Astrocyte (in vitro differentiated cells and primary cell): ENCODE results near the gene PSG1. TPM values are rescaled to one million over a fixed set of nuclear protein-coding genes. Genes with fewer than 3 reads are reported as not detected.
A peak's percentile ranks its signal among the peaks of the same experiment; 100 is the strongest.
"Not testable (repeated sequence)": the region's sequence is repeated elsewhere in the genome, so short reads cannot be mapped to it uniquely, and the experiment has no call there.

Experiments
- DNase-seq: peaks from one replicate; pipeline ENCODE4 v3.0.0-alpha.2; 2010; ENCODE audit warnings: low read depth
- FAIRE-seq: peaks from 2 replicates; lab custom pipeline; 2011; peaks lifted over from hg19 to GRCh38; lab: Jason Lieb, UNC
- H2AFZ ChIP-seq: 2 replicates; pipeline ENCODE4 v1.6.0; 2012; ENCODE audit warnings: low read depth, low read length, inconsistent platforms
- H3K27ac ChIP-seq: 2 replicates; pipeline ENCODE4 v1.5.1; 2011; ENCODE audit warnings: low read depth, low read length, inconsistent platforms
- H3K27me3 ChIP-seq: 2 replicates; pipeline ENCODE4 v1.6.0; 2011; ENCODE audit warnings: low read length, inconsistent platforms; ENCODE audit not compliant: insufficient read depth
- H3K36me3 ChIP-seq: 2 replicates; pipeline ENCODE4 v1.5.1; 2011; ENCODE audit warnings: low read length, inconsistent platforms; ENCODE audit not compliant: insufficient read depth
- H3K4me1 ChIP-seq: 2 replicates; pipeline ENCODE4 v1.5.1; 2011; ENCODE audit warnings: low read length, inconsistent platforms; ENCODE audit not compliant: insufficient read depth
- H3K4me2 ChIP-seq: 2 replicates; pipeline ENCODE4 v1.6.0; 2012; ENCODE audit warnings: low read length, inconsistent platforms
- H3K4me3 ChIP-seq: 2 replicates; pipeline ENCODE4 v1.5.1; 2011; ENCODE audit warnings: low read depth, mild to moderate bottlenecking, low read length, inconsistent platforms; ENCODE audit not compliant: insufficient read depth
- H3K79me2 ChIP-seq: 2 replicates; pipeline ENCODE4 v1.6.0; 2012; ENCODE audit warnings: mild to moderate bottlenecking, low read length, inconsistent platforms; ENCODE audit not compliant: insufficient read depth
- H3K9ac ChIP-seq: 2 replicates; pipeline ENCODE4 v1.6.0; 2012; ENCODE audit warnings: mild to moderate bottlenecking, low read length, inconsistent platforms
- H3K9me3 ChIP-seq: 2 replicates; pipeline ENCODE4 v1.5.1; 2012; ENCODE audit warnings: low read depth, mild to moderate bottlenecking, low read length, inconsistent platforms; ENCODE audit not compliant: insufficient read depth
- H4K20me1 ChIP-seq: 2 replicates; pipeline ENCODE4 v1.6.0; 2012; ENCODE audit warnings: low read length, inconsistent platforms; ENCODE audit not compliant: insufficient read depth
- H3K27ac Mint-ChIP-seq: one replicate; pipeline ENCODE4 v1.8.0; 2021; ENCODE audit warnings: mild to moderate bottlenecking, mixed read lengths; ENCODE audit not compliant: unreplicated experiment
- H3K27me3 Mint-ChIP-seq: one replicate; pipeline ENCODE4 v1.8.0; 2021; ENCODE audit warnings: low read depth, mixed read lengths; ENCODE audit not compliant: unreplicated experiment
- H3K36me3 Mint-ChIP-seq: one replicate; pipeline ENCODE4 v1.8.0; 2021; ENCODE audit warnings: low read depth, mixed read lengths; ENCODE audit not compliant: unreplicated experiment
- H3K4me1 Mint-ChIP-seq: one replicate; pipeline ENCODE4 v1.8.0; 2021; ENCODE audit warnings: low read depth, mixed read lengths; ENCODE audit not compliant: unreplicated experiment
- H3K4me3 Mint-ChIP-seq: one replicate; pipeline ENCODE4 v1.8.0; 2021; ENCODE audit warnings: mild to moderate bottlenecking, moderate library complexity, mixed read lengths; ENCODE audit not compliant: unreplicated experiment
- H3K9me3 Mint-ChIP-seq: one replicate; pipeline ENCODE4 v1.8.0; 2021; ENCODE audit warnings: mild to moderate bottlenecking, mixed read lengths; ENCODE audit not compliant: unreplicated experiment
- CTCF ChIP-seq: IDR thresholded peaks from 2 replicates; pipeline ENCODE4 v1.5.1; 2011; ENCODE audit warnings: low read depth, mild to moderate bottlenecking, inconsistent platforms, low read length, moderate library complexity; ENCODE audit not compliant: insufficient read depth
- total RNA-seq: library from RNA; stranded (reverse); gene quantifications from 2 replicates; pipeline ENCODE4 v1.2.1, GENCODE V29; 2021

Gene PSG1
- total RNA-seq, 1 donor from 2014 or later, result 0.52 TPM

- not testable (repeated sequence) for H3K4me1 Mint-ChIP-seq, H3K27ac ChIP-seq, H3K36me3 Mint-ChIP-seq, H3K27me3 Mint-ChIP-seq, H3K36me3 ChIP-seq, H3K4me3 ChIP-seq, H2AFZ ChIP-seq, H3K9ac ChIP-seq, H3K27me3 ChIP-seq, H3K4me3 Mint-ChIP-seq, H3K4me1 ChIP-seq, H3K9me3 ChIP-seq, H4K20me1 ChIP-seq, H3K79me2 ChIP-seq, FAIRE-seq, H3K4me2 ChIP-seq, DNase-seq, H3K27ac Mint-ChIP-seq
- H3K9me3 Mint-ChIP-seq, result peaks cover 16% of the 10 kb centered on the region
- peak; percentile 22 for TF ChIP-seq CTCF
Measured at GRCh38 chr19:42919070-42919756, 39.7 kb upstream of the PSG1 start.

GRCh38 chr19:42918377-42919069 lies 39.0 kb upstream of the PSG1 start:
- H3K9me3 Mint-ChIP-seq, result peaks cover 16% of the 10 kb centered on the region
- H3K79me2 ChIP-seq, H3K36me3 ChIP-seq, H2AFZ ChIP-seq, H3K27ac ChIP-seq, H4K20me1 ChIP-seq, H3K4me3 ChIP-seq, H3K4me1 ChIP-seq, DNase-seq, H3K36me3 Mint-ChIP-seq, H3K4me2 ChIP-seq, H3K9ac ChIP-seq, H3K9me3 ChIP-seq, H3K4me3 Mint-ChIP-seq, FAIRE-seq, H3K4me1 Mint-ChIP-seq, H3K27ac Mint-ChIP-seq, H3K27me3 ChIP-seq, H3K27me3 Mint-ChIP-seq: not testable (repeated sequence)

- H3K36me3 Mint-ChIP-seq, FAIRE-seq, H3K27ac ChIP-seq, H3K27me3 Mint-ChIP-seq, H3K9me3 ChIP-seq, H3K79me2 ChIP-seq, H3K27ac Mint-ChIP-seq, H3K4me3 Mint-ChIP-seq, H3K4me1 Mint-ChIP-seq, H2AFZ ChIP-seq, H3K36me3 ChIP-seq, DNase-seq, H4K20me1 ChIP-seq, H3K4me1 ChIP-seq, H3K27me3 ChIP-seq, H3K9ac ChIP-seq, H3K4me2 ChIP-seq, H3K4me3 ChIP-seq: not testable (repeated sequence)
- peaks cover 16% of the 10 kb centered on the region for H3K9me3 Mint-ChIP-seq
Measured at GRCh38 chr19:42917634-42918033, 38.1 kb upstream of the PSG1 start, which contains the start of gene PSG6. Gene PSG6 (minus strand): TSS chr19:42917894. CDS start chr19:42917792, 102 bp downstream.

- not testable (repeated sequence) for H3K4me2 ChIP-seq, H2AFZ ChIP-seq, DNase-seq, H3K27me3 ChIP-seq, H3K9me3 ChIP-seq, FAIRE-seq, H4K20me1 ChIP-seq, H3K4me1 ChIP-seq, H3K4me3 Mint-ChIP-seq, H3K36me3 ChIP-seq, H3K79me2 ChIP-seq, H3K27ac Mint-ChIP-seq, H3K4me1 Mint-ChIP-seq, H3K9ac ChIP-seq, H3K27ac ChIP-seq, H3K4me3 ChIP-seq, H3K36me3 Mint-ChIP-seq, H3K27me3 Mint-ChIP-seq
- peaks cover 16% of the 10 kb centered on the region for H3K9me3 Mint-ChIP-seq
Measured at GRCh38 chr19:42916931-42917330, 37.4 kb upstream of the PSG1 start.

- not testable (repeated sequence) for H3K27ac ChIP-seq, FAIRE-seq, H3K4me1 ChIP-seq, H3K4me1 Mint-ChIP-seq, H3K9me3 Mint-ChIP-seq, H3K27me3 ChIP-seq, H3K36me3 Mint-ChIP-seq, H3K27me3 Mint-ChIP-seq, H3K4me3 Mint-ChIP-seq, H3K36me3 ChIP-seq, H4K20me1 ChIP-seq, DNase-seq, H3K79me2 ChIP-seq, H3K27ac Mint-ChIP-seq, H2AFZ ChIP-seq, H3K4me3 ChIP-seq, H3K9me3 ChIP-seq, H3K9ac ChIP-seq, H3K4me2 ChIP-seq
Measured at GRCh38 chr19:42913516-42913915, 34.0 kb upstream of the PSG1 start.
